NCI-H774 (cell line): ENCODE results near the gene CARD8.
A peak's percentile ranks its signal among the peaks of the same experiment; 100 is the strongest.
"Not testable (repeated sequence)": the region's sequence is repeated elsewhere in the genome, so short reads cannot be mapped to it uniquely, and the experiment has no call there.

Experiments
- DNase-seq: peaks from one replicate; lab custom pipeline; 2025; lab: John Stamatoyannopoulos, UW

Gene CARD8

GRCh38 chr19:48255376-48256303 is at the start of gene CARD8:
Gene CARD8 (minus strand): TSS chr19:48255912. CDS start chr19:48241020, 14,892 bp downstream.
- peak; percentile 85 for DNase-seq

GRCh38 chr19:48303866-48304265 is 48.2 kb upstream of the CARD8 start:
- no peak for DNase-seq

GRCh38 chr19:48303367-48303766 is 47.7 kb upstream of the CARD8 start:
- no peak for DNase-seq

GRCh38 chr19:48302600-48302959 is 46.9 kb upstream of the CARD8 start:
- no peak for DNase-seq

- DNase-seq, result no peak
These were observed 46.3 kb upstream of the CARD8 start for GRCh38 chr19:48301886-48302599.

GRCh38 chr19:48297975-48298374 is 42.3 kb upstream of the CARD8 start:
- no peak for DNase-seq

- no peak for DNase-seq
These were observed 41.4 kb upstream of the CARD8 start for GRCh38 chr19:48296963-48297734.

- no peak for DNase-seq
These were observed 39.7 kb upstream of the CARD8 start for GRCh38 chr19:48295458-48295857.

- no peak for DNase-seq
These were observed 37.1 kb upstream of the CARD8 start for GRCh38 chr19:48292798-48293197.

- DNase-seq, result not testable (repeated sequence)
These were observed 35.7 kb upstream of the CARD8 start for GRCh38 chr19:48291489-48291815.

- DNase-seq, result peak; percentile 29
These were observed 35.2 kb upstream of the CARD8 start for GRCh38 chr19:48290771-48291488.

- no peak for DNase-seq
These were observed 34.7 kb upstream of the CARD8 start for GRCh38 chr19:48290401-48290770.

GRCh38 chr19:48287748-48288147 is 32.0 kb upstream of the CARD8 start:
- DNase-seq, result no peak

- DNase-seq, result no peak
These were observed 29.2 kb upstream of the CARD8 start for GRCh38 chr19:48284896-48285295.

- DNase-seq, result no peak
These were observed 28.2 kb upstream of the CARD8 start for GRCh38 chr19:48283908-48284307.

GRCh38 chr19:48279747-48280146 is 24.0 kb upstream of the CARD8 start:
- no peak for DNase-seq

GRCh38 chr19:48274938-48275337 is 19.2 kb upstream of the CARD8 start:
- DNase-seq, result no peak

- DNase-seq, result no peak
These were observed 18.5 kb upstream of the CARD8 start for GRCh38 chr19:48274173-48274572.

- DNase-seq, result no peak
These were observed 15.9 kb upstream of the CARD8 start for GRCh38 chr19:48271531-48272151.

GRCh38 chr19:48269617-48270026 is 13.9 kb upstream of the CARD8 start:
- not testable (repeated sequence) for DNase-seq

- not testable (repeated sequence) for DNase-seq
These were observed 9.6 kb upstream of the CARD8 start for GRCh38 chr19:48265326-48265725.

GRCh38 chr19:48260359-48260714 is 4.6 kb upstream of the CARD8 start:
- DNase-seq, result not testable (repeated sequence)
